Suppressor macrophage treated with lipopolysaccharide for 1 hour (primary cell): ENCODE measurements around the gene ZNF766.
"Not testable (repeated sequence)": the region's sequence is repeated elsewhere in the genome, so short reads cannot be mapped to it uniquely, and the experiment has no call there.

ENCODE experiments used
- DNase-seq, 3 donors: peaks; one replicate each; pipeline ENCODE4 v3.0.0-alpha.2; 2020 to 2022

Gene ZNF766

DNA sequence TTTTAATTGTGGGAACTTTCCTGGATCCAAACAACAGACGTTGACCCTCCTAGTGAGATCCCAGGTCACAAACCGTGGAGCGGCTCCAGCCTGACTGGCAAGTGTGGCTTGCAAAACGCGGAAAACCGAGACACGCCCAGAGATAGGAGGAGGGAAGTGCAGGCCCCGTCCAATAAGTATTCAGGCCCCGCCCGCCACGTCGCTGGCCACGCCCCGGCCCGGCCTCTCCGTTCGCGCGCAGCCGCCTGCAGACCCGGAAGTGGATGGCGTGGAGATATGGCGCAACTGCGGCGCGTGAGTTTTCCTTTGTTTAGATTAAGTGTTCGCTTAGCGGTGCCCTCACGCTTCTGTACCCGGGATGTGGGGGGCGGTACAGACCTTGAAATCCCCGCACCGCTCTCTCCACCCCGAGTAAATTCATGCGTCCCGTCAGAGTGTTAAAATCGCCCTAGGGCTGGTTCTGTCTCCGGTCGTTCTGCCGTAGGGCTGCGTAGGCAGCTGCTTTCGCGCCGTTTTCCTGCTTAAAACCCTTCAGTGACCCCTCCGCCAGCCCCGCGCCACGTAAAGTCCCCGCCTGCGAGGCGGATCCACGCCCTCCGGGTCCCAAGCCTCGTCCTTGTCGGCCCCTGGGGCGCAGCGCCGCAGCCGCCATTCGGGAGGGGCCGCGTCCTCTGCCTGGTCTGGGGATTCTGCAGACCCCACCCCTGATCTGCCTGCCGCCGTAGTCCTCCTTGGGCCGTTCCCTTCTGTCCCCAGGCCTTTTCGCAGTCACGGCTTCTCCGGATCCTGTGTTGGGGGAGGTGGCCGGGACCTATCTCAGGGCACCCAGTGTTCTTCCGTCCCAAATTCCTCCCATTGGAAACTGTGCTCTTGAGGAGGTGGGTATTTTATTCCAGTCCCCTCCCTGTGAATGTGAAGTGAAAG is at the start of gene ZNF766:
Gene ZNF766, plus strand, starts transcription at position 250 of the 924 bp plus-strand sequence. Its CDS starts 27 bp downstream, at position 277.
- DNase-seq, result peak; percentile 97 to 98 (median 98)

DNA sequence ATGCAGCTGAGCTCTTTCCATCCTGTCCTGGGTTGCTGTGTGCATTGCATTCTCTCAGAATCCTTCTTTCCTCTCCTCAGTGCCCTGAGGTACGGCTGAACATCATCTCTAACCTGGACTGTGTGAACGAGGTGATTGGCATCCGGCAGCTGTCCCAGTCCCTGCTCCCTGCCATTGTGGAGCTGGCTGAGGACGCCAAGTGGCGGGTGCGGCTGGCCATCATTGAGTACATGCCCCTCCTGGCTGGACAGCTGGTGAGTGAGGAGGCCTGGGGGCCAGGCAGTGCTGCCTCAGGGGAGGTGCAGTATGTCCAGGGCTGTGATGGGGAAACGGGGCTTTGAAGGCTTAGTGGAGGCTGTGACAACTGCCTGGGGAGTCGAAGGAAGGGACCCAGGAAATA is 49.8 kb upstream of the ZNF766 start:
- no peak for DNase-seq

DNA sequence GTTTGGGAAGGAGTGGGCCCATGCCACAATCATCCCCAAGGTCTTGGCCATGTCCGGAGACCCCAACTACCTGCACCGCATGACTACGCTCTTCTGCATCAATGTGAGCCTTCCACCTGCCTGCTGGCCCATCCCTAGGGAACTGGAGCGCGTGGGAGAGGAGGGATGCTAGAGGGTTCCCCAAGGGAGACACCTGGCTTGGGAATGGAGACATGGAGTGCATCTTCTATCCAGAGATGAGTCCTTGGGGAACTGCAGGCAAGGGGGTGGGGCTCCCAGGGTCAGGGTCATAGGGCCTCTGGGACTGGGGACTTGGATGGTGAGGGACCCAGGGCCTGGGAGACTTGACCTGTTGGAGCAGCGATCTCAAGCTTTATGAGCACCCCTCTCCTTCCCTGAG is 48.4 kb upstream of the ZNF766 start:
- no peak for DNase-seq

DNA sequence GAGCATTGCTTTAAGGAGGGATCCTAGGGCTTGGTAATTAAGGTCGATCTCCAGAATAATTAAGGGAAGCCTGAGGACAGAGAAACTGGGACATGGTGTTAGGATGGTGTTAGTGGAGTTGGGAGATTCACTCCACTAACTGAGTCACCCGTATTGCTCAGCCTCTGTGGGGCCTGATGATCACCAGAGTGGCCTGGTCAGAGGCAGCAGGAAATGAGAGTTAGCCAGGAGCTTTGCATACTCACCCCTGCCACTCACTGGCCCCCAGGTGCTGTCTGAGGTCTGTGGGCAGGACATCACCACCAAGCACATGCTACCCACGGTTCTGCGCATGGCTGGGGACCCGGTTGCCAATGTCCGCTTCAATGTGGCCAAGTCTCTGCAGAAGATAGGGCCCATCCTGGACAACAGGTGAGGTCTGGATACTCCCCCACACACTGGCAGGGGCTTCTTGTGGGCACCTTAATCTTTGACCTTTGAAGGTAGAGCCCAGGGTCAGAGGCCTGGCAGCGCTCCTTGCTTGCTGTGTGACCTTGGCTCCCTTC is 47.5 kb upstream of the ZNF766 start:
- DNase-seq, result no peak

DNA sequence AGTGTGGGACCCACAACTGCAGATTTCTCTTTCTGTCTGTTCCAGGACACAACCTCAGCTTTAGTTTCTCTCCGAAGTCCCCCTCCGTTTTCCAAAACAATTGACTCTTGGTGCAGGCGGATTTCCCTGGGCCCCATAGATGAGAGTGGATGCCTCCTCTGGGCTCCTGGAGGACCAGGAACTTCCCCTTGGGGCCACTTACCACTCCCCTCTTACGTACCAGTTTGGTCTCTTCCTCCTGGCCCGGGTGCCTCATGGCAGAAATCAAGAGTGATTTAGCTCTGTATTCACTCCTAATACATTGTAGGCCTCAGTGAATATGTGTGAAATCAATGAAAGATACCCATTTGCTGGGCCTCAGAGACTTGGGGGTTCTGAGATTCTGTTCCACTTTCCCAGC is 45.2 kb upstream of the ZNF766 start:
- no peak for DNase-seq

DNA sequence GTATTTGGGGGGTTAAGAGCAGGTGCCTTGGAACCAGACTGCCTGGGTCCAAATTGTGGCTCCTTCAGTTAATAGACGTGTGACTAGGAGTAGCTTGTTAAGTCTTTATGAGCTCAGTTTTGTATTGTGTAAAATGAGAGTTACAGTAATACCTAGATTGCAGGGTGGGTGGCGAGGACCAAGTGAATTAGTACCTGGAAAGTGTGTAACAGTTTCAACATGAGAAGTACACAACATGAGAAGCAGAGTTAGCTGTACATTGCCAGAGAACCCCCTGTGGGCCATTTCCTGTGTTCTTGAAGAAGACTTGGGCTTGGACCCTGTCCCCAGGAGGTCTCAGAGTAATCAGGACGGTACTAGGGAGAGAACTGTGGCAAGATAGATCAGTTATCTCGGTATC is 42.7 kb upstream of the ZNF766 start:
- DNase-seq, result no peak

DNA sequence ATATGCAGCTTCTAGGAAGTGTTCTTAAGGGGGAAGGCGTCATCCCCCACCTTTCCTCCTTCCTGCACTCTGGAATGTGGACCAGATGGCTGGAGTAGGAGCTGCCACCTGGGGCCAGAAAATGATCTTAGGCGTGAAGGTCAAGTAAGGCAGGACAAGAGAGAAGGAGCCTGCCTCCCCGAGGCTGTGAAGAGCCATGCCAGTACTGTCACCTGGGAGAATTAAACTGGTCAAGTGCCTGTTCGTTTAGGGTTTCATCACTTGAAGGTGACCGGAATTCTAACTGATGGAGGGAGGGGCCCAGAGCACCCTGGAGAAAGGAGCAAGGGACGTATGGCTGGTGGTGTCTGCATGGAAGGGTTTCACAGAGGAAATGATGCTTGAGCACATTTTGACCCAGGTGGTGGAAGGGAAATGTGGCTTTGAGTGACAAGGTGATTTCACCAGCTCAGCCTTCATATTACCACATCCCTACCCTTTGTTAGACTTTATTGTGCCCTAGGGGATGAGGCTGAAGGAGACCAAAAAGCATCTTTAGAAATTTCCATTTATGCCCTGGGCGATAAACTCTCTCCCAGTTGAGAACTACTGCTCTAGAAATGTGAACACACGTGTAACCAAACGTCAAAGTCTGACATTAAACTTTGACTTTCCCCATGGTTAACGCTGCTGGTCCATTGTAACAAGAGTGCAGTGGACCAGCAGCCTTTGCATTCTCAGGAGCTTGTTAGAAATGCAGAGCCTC is 42.0 kb upstream of the ZNF766 start:
- no peak for DNase-seq

DNA sequence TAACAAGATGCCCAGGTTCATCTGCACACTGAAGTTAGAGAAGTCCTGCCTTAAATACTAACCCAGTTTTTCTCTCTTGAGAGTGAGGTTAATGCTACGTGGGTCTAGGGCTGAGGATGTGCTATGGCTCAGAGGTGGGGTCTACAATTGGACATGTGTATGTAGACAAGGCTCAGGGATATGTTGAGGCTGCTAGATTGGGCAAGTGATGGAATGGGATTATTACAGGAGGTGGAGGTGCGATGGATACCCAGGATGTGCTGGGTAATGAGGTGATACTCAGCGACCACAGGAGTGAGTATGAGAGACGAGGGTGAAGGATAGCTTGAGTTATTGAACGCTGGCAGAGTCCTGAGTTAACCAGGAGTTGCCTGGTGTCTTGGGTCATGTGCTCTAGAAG is 41.4 kb upstream of the ZNF766 start:
- no peak for DNase-seq

DNA sequence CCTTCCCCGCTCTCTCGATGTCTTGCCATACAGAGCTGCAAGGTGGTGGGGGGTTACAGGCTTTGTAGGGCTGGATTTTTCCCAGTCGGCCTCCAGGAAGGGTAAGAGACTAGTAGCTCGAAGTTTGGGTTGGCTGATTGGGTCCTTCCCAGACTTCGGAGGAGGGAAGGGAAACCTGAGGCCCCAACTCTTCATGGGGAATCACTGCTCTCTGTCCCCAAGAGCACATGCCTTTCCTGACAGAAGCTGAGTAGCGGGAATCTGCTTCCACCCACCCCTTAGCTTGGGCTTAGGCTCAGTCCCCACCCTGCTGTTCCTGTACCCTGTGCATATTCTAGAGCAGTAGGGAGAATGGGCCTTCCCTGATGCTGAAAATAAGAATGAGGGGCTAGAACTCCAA is 39.9 kb upstream of the ZNF766 start:
- DNase-seq, result no peak

DNA sequence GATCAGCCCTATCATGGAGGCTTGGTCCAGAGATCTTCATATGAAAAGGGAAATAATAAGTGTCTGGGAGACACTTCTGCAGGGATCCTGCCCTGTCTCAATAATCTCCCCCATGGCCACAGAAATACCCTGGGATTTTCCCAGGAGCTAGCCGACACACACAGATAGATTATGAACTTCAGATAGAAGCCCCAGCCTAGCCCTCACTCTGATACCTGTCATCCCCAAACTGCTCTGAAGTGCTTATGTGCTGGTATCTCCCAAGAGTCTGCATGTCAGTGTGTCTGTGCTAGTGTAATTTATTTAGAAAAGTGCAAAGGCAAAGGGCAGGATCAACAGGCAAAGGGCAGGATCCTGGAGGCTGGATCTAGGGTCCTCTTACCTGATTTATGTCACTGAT is 38.7 kb upstream of the ZNF766 start:
- DNase-seq, result peak in 1 of 3 donors; percentile 17

DNA sequence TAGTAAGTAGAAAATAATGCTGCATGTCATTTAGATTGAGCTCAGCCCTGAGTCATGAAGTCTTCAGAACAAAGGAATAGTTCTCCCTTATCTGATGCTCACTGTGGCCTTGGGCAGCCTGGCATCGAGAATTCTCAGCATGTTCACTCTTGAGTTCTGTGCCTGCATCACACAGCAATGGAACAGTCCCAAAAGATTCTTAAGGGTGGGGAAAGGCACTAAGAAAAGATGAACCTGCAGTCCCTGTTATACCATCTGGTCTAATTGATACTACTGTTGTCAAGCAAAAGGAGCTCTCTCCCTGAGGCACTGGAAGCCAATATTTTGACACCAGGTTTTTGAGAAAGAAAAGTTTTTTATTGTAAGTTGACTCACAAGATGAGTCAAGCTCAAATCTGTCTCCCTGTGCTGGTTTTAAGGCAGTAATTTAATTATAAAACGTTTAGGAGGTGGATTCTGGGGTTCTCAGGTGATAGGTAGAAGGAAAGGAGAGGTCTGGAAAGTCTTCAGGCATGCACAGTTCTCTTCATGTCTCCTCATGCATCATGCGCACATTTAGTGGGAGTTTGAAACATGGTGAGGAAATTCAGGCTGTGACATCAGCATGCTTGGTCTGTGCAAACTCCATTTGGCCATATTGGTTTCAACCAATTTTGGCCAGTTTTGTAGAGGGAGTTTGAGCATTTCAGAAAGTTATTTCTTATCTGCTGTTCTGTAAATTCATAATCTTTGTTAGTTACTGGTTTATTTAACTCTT is 38.1 kb upstream of the ZNF766 start:
- DNase-seq, result no peak

DNA sequence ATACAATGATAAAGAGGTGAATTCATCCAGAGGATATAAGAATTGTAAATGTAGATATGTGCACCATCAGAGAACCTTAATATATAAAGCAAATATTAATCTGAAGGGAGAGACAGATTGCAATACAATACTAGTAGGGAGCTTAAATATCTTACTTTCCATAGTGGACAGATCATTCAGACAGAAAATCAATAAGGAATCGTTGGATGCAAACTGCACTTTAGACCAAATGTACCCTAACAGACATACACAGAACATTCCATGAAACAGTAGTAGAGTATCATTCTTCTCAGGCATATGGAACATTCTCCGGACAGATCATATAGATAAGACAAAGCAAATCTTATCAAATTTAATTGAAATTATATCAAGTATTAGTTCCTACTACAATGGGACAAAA is 35.0 kb upstream of the ZNF766 start:
- DNase-seq, result no peak

DNA sequence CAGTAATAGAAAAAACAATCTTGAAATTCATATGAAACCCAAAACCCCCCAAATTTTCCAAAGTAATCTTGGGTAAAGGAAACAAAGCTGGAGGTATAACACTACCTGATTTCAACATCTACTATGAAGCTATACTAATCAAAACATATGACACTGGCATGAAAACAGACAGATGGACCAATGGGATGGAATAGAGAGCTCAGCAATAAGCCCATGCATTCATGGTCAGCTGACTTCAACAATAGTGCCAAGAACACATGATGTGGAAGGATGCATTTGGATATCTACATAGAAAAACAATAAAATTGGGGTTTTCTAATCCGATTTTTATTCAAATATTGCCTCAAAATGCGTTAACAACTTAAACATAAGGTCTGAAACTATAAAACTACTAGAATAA is 32.2 kb upstream of the ZNF766 start:
- DNase-seq, result no peak

DNA sequence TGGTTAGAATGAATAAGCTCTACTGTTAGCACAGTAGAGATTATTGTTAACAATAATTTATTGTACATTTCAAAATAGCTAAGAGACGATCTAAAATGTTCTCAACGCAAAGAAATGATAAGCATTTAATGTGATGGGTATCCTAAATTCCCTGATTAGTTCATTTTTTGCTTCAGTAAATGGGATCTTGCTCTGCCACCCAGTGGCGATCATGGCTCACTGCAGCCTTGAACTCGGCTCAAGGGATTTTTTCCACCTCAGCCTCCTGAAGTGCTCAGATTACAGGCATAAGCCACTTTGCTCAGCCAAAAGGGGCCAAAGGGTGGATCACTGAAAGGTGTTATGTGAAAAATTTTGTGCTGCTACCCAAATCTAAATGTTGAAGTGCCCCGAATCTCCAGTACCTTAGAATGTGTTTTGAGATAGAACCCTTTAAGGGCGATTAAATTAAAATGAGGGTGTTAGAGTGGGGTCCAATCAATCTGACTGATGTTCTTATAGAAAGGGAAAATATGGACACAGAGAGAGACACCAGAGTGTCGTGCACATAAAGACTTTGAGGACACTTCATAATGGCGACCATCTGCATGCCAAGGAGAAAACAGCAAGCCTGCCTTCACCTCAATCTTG is 31.5 kb upstream of the ZNF766 start:
- peak; percentile 73 to 77 (median 75) for DNase-seq

DNA sequence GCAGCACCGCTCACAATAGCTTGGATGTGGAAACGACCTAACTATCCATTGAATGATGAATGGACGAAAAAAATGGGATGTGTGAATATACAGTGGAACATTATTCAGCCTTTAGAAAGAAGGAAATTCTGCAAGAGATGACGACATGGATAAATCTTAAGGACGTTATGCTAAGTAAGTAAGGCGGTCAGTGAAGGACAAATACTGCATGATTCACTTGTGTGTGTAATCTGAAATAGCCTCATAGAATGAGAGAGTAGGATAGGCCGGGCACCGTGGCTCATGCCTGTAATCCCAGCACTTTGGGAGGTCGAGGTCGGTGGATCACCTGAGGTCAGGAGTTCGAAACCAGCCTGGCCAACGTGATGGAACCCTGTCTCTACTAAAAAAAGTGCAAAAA is 25.4 kb upstream of the ZNF766 start:
- no peak for DNase-seq

DNA sequence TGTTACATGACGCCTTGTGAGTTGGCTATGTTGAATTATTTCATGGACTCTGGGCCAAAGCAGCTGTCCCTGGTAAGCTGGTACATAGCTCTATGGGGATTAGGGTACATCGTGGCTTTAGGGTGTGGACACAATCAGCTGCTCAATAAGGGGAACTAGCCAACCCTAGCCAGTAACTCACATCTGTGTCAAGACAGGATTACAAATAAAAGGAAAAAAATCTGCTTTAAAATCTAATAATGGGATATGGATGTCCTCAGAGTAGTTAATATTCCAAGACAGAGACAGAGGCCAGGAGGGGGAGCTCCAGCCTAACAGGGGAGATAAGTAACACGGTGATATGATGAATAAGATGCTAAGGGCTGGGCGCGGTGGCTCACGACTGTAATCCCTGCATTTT is 21.1 kb upstream of the ZNF766 start:
- peak; percentile 62 to 85 (median 79) for DNase-seq

DNA sequence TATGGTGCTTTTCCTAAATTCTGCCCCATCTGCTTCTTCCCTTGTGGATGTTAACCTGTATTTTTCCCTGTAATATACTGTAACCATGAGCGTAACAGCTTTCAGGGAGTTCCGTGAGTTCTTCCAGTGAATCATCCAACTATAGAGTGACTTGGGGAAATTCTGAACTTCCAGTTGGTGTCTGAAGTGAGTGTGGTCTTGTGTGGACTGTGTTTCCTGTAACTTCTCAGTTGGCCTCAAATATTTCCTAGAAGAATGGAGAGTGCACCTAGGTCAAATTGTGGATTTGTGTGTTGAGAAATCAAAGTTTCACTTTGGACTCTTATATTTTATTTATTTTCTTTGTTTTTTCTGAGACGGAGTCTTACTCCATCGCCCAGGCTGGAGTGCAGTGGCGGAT is 11.0 kb upstream of the ZNF766 start:
- DNase-seq, result no peak

DNA sequence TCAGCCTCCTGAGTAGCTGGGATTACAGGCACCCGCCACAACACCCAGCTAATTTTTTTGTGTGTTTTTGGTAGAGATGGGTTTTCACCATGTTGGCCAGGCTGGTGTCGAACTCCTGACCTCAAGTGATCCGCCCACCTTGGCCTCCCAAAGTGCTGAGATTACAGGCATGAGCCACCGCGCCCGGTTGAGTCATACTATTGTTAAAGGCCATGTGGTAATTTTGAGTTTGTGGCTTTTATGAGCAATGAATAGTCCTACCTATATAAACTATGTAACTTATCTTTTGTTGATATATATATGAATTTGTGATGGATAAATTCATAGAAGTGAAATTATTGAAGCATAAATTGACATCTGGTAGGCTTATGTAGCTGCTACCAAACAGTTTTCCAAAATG is 3.8 kb upstream of the ZNF766 start:
- DNase-seq, result not testable (repeated sequence)

DNA sequence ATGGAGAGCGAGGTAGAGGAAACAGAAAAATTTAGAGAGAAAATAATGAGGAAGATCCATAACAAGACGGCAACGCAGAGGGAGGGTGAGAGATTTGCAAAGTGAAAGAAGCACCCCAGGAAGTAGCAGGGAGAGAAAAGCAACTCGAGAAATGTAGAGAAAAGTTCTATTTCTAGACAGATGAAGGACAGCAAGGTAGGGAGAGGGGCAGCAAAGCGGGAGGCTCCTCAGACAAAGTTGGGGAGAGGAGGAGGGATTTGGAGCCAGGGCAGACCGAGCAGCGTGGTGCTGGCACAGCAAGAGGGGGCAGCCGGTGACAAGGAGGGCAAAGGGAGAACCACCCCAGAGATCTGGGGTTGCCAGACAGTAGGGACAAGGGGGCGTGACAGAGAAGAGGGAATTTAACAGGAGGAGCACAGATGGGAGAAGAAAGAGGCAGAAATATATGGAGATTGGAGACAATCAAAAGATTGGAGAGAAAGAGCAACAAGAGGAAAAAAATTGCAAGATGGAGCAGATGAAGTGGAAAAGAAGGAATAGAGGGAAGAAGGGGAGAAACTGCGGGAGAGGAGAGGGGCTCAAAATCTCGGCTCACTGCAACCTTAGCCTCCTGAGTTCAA is 989 bp downstream of the ZNF766 start:
- peak; percentile 35 to 53 (median 36) for DNase-seq

DNA sequence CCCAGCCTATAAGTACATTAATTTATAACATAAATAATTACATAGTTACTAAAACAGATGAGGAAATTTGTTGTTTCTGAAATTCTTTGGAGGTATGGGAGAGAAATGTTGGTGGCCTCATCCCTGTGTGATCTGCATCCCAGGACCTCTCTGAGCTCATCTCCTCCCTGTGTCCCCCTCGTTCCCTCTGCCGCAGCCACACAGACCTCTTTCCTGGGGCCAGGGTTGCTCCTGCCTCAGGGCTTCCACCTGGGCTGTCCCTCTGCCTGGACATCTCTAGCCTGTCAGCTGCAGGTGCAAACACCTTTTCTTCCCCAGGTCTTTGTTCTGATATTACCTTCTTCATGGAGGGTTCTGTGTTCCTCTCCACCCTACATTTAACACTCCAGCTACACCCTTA is 3.9 kb downstream of the ZNF766 start:
- DNase-seq, result no peak

DNA sequence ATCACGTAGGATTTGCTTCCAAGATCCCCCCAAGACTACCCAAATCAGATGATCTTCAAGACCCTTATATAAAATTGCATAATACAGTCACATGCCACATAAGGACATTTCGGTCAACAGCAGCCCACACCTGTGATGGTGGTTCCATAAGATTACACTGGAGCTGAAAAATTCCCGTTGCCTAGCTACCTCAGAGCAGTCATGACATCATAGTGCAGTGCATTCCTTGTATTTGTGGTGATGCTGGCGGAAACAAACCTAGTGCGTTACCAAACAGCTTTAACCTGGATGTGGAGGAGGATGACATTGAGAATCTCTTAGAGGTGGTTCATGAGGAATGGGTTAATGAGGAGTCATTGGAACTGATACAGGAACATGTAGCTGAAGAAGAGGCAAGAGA is 4.8 kb downstream of the ZNF766 start:
- no peak for DNase-seq

DNA sequence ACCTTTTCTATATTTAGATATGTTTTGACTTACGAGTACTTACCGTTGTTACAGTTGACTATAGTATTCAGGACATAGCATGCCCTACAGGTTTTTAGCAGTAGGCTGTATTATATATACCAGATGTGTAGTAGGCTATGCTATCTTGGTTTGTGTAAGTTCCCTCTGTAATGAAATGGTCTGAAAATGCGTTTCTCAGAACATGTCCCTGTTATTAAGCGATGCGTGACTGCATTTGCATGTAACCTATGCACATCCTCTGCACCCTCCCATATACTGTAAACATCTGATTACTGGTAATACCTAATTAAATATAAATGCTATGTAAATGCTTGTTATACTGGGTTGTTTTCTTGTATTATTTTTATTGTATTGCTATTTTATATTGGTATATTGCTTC is 6.6 kb downstream of the ZNF766 start:
- DNase-seq, result no peak
